Frontal cortex (tissue), 1 donor: ENCODE measurements around the gene LAT. TPM values are rescaled to one million over a fixed set of nuclear protein-coding genes. Genes with fewer than 3 reads are reported as not detected.

ENCODE experiments used
- total RNA-seq: library from RNA; depleted of rRNA; stranded (reverse); fragments of >200 nt; gene quantifications from one replicate; pipeline ENCODE4 v1.2.3, GENCODE V29; 2014

The LAT gene
- total RNA-seq, 1 donor from 2014 or later, result 0.41 TPM

Other genes with a start within 250 kb of the LAT start
- 2.4 TPM for gene NPIPB9, start 233.3 kb upstream of the LAT start, total RNA-seq
- 18.3 TPM for gene ATXN2L, start 162.1 kb upstream of the LAT start, total RNA-seq
- 64.4 TPM for gene TUFM, start 138.7 kb upstream of the LAT start, total RNA-seq
- 10.6 TPM for gene SH2B1, start 121.2 kb upstream of the LAT start, total RNA-seq
- not detected for gene ATP2A1, start 106.6 kb upstream of the LAT start, total RNA-seq
- gene RABEP2, start 59.8 kb upstream of the LAT start, total RNA-seq, result 12.2 TPM
- gene CD19, start 53.1 kb upstream of the LAT start, total RNA-seq, result under 0.01 TPM
- gene NFATC2IP, start 34.1 kb upstream of the LAT start, total RNA-seq, result 17.9 TPM
- 22.4 TPM for gene SPNS1, start 10.3 kb upstream of the LAT start, total RNA-seq